ENCODE data around the gene GADL1. TPM values are rescaled to one million over a fixed set of nuclear protein-coding genes. Genes with fewer than 3 reads are reported as not detected.

GADL1 gene
- total RNA-seq, 4 donors from 2014 or later: not detected

DNA sequence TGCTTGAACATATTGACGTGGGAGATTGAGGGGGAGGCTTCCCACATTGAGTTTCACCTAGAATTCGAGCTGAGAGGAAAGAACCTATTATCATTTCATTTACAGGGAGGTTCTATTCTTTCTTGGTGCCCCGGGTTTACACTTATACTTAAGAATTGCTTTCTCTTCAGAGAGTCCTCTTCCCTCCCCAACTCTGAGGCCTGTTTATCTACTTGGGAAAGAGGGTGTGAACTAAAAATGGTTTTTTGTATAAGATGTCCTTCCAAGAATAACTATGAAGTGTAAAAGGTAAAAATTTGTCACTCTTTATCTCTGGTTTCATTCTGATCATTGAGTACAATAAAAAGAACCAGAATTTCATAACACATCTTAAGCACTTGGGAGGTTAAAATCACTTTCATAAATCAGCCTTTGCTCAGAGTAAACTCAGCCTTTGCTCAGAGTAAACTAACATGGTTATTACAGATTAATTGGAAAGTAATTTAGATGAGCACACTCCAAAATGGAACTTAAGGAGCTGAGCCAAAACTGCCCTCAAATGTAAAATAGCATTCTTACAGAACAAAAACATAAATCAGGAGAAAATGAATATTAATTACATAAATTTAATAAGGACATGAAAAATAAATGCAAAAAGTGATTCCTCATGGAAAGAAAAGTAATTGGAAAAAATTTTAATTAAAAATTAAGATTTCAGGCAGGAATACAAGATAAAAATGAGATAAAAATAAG is 75.2 kb downstream of the GADL1 start:
- H3K9me3 ChIP-seq: no peaks in the 10 kb centered on the region
- H3K27me3 ChIP-seq: no peaks in the 10 kb centered on the region
- no peak for TF ChIP-seq POLR2A (IDR thresholded peaks at IDR 0.05)
- TF ChIP-seq, protein P1, sequence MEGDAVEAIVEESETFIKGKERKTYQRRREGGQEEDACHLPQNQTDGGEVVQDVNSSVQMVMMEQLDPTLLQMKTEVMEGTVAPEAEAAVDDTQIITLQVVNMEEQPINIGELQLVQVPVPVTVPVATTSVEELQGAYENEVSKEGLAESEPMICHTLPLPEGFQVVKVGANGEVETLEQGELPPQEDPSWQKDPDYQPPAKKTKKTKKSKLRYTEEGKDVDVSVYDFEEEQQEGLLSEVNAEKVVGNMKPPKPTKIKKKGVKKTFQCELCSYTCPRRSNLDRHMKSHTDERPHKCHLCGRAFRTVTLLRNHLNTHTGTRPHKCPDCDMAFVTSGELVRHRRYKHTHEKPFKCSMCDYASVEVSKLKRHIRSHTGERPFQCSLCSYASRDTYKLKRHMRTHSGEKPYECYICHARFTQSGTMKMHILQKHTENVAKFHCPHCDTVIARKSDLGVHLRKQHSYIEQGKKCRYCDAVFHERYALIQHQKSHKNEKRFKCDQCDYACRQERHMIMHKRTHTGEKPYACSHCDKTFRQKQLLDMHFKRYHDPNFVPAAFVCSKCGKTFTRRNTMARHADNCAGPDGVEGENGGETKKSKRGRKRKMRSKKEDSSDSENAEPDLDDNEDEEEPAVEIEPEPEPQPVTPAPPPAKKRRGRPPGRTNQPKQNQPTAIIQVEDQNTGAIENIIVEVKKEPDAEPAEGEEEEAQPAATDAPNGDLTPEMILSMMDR (IDR thresholded peaks at IDR 0.05): no peak
- TF ChIP-seq EP300 (IDR thresholded peaks at IDR 0.05): no peak
- peaks cover 0 to 6% (median 0%) of the 10 kb centered on the region in 4 donors for H3K4me1 ChIP-seq
- DNase-seq (ENCODE audit: low spot score in 2 of 2): no peak
- H3K27ac ChIP-seq: no peak overlapping the region
- H3K4me3 ChIP-seq: no peak overlapping the region
- H3K36me3 ChIP-seq: no peaks in the 10 kb centered on the region
- WGBS, 2 donors: 69 to 76% methylated on average over 3 of the region's 3 CpGs

DNA sequence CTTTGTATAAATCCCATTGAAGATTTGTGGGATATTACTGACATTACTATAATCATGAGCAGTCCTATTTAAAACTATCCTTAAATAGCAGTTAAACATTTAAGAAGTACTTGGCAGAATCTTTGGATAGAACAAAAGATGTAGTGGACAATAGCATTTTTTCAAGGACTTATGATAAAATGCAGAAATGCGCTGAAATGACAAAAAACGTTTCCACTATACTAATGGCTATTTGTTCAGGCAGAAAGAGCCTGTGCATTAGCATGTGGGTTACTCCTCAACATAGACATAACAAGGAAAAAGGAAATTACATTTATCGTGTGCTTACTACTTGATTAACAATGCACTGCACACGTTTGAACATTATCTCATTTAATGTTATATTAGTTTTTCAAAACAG is 80.7 kb downstream of the GADL1 start:
- no peak for DNase-seq (ENCODE audit: low spot score in 2 of 2)
- Histone ChIP-seq H3K4me1 (peaks cover 0 to 10% (median 0%) of the 10 kb centered on the region in 4 donors), H3K36me3 (no peaks in the 10 kb centered on the region), H3K27ac (no peak overlapping the region), H3K4me3 (no peak overlapping the region), H3K9me3 (no peaks in the 10 kb centered on the region), H3K27me3 (no peaks in the 10 kb centered on the region)
- 76 to 79% methylated on average over 4 of the region's 4 CpGs for WGBS, 2 donors
- TF ChIP-seq, protein P1 (IDR thresholded peaks at IDR 0.05): no peak
- TF ChIP-seq EP300 (IDR thresholded peaks at IDR 0.05) (no peak), POLR2A (IDR thresholded peaks at IDR 0.05) (no peak)

DNA sequence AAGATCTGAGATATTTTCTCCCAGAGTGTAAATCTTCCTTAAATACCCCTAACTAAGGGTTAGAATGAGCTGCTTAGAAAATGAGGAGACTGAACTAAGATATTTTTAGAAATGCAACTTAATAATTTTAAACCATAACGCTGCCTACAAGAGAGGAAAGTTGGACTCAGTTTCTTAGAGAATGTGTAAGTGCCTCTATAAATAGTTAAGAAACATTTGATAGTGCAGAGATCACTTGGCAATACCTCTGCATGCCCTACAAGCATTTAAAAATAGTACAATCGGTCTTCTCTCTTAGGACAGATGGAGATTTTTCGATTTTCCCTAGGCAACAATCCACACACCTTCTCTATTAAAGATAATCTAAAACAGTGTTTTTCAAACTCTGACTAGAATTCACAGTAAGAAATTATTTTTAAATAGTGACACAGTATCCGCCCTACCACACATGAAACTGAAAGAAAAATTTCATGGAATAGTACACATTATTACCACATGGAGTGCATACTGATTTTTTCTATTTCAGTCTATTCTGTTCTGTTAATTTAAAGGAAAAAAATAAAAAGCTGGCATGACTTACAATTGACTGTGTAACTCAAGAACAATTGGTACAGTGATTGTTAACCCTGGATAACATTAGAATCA is 83.2 kb downstream of the GADL1 start:
- H3K9me3 ChIP-seq: no peaks in the 10 kb centered on the region
- H3K4me3 ChIP-seq: peak overlapping the region in 2 of 4 donors; percentile 6 to 19
- WGBS, 2 donors: 31 to 37% methylated on average over 4 of the region's 4 CpGs

DNA sequence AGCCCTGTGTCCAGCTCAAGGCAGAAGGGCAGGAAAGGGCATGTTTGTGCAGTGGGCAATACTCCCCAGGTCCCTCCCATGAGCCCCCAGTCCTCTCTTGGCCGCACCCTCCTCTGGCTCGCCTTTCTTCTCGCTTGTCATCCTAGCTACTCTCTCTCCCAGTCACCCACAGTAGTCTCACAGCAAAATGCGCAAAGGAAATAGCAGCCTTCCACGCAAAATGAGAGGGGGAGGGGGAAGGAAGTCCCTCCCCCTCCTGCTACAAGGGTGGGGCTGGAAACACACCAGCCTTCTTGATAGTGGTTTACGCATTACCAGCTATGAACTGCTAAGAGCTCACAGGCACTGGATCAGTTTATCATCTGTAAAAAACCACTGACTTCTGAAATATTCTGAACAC is 83.8 kb downstream of the GADL1 start:
- H3K9me3 ChIP-seq: no peaks in the 10 kb centered on the region
- no peaks in the 10 kb centered on the region for H3K36me3 ChIP-seq
- WGBS, 2 donors: 72 to 79% methylated on average over 6 of the region's 6 CpGs
- no peak for DNase-seq (ENCODE audit: low spot score in 2 of 2)
- H3K4me3 ChIP-seq: peak overlapping the region in 1 of 4 donors; percentile 6
- peak overlapping the region in 2 of 4 donors; percentile 42 to 60 for H3K27ac ChIP-seq
- TF ChIP-seq POLR2A (IDR thresholded peaks at IDR 0.05) (no peak), EP300 (IDR thresholded peaks at IDR 0.05) (no peak)
- TF ChIP-seq, protein P1 (IDR thresholded peaks at IDR 0.05): no peak
- H3K4me1 ChIP-seq: peaks cover 0 to 10% (median 0%) of the 10 kb centered on the region in 4 donors
- H3K27me3 ChIP-seq: no peaks in the 10 kb centered on the region

More for the DNA sequence above, 83.2 kb downstream of the GADL1 start:
- Histone ChIP-seq H3K36me3 (no peaks in the 10 kb centered on the region), H3K27me3 (no peaks in the 10 kb centered on the region), H3K4me1 (peaks cover 0 to 10% (median 0%) of the 10 kb centered on the region in 4 donors), H3K27ac (peak overlapping the region in 2 of 4 donors; percentile 42 to 60)
- TF ChIP-seq POLR2A (IDR thresholded peaks at IDR 0.05) (no peak), EP300 (IDR thresholded peaks at IDR 0.05) (no peak)
- TF ChIP-seq, protein P1 (IDR thresholded peaks at IDR 0.05): no peak
- no peak for DNase-seq (ENCODE audit: low spot score in 2 of 2)

DNA sequence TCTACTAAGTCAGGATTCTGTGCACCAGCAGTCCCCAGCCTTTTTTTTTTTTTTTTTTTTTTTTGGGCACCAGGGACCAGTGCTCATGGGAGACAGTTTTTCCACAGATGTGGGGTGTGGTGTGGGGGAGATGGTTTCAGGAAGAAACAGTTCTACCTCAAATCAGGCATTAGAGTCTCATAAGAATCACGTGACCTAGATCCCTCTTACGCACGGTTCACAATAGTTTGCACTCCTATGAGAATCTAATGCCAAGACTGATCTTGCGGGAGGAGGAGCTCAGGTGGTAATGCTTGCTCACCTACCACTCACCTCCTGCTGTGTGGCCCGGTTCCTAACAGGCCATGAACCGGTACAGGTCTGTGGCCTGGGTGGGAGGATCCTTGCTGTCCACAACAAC is 88.8 kb downstream of the GADL1 start:
- 87 to 94% methylated on average over 6 of the region's 6 CpGs for WGBS, 2 donors
- no peaks in the 10 kb centered on the region for H3K9me3 ChIP-seq
- DNase-seq (ENCODE audit: low spot score in 2 of 2): no peak
- no peaks in the 10 kb centered on the region for H3K36me3 ChIP-seq
- no peak overlapping the region for H3K27ac ChIP-seq
- H3K27me3 ChIP-seq: no peaks in the 10 kb centered on the region
- peaks cover 0 to 5% (median 0%) of the 10 kb centered on the region in 4 donors for H3K4me1 ChIP-seq
- no peak for TF ChIP-seq POLR2A (IDR thresholded peaks at IDR 0.05)
- TF ChIP-seq, protein P1 (IDR thresholded peaks at IDR 0.05): no peak
- no peak for TF ChIP-seq EP300 (IDR thresholded peaks at IDR 0.05)
- no peak overlapping the region for H3K4me3 ChIP-seq

Measured in tibial nerve (tissue), 4 donors.